GM19468 (cell line): ENCODE results near the gene SLC35D1.

ENCODE experiments used
- ATAC-seq: cut with Tn5 transposase; IDR thresholded peaks from one replicate; pipeline ENCODE4 v1.9.1; 2021; ENCODE audit warnings: mild to moderate bottlenecking, moderate library complexity, moderate number of reproducible peaks; ENCODE audit not compliant: unreplicated experiment; ENCODE audit errors: extremely low read depth

Gene SLC35D1

GRCh38 chr1:67051196-67051595 lies 2.8 kb downstream of the SLC35D1 start:
- no peak for ATAC-seq

- no peak for ATAC-seq
These were observed 9.2 kb downstream of the SLC35D1 start for GRCh38 chr1:67044631-67045270.

GRCh38 chr1:67043366-67043765 lies 10.6 kb downstream of the SLC35D1 start:
- ATAC-seq: no peak

DNA sequence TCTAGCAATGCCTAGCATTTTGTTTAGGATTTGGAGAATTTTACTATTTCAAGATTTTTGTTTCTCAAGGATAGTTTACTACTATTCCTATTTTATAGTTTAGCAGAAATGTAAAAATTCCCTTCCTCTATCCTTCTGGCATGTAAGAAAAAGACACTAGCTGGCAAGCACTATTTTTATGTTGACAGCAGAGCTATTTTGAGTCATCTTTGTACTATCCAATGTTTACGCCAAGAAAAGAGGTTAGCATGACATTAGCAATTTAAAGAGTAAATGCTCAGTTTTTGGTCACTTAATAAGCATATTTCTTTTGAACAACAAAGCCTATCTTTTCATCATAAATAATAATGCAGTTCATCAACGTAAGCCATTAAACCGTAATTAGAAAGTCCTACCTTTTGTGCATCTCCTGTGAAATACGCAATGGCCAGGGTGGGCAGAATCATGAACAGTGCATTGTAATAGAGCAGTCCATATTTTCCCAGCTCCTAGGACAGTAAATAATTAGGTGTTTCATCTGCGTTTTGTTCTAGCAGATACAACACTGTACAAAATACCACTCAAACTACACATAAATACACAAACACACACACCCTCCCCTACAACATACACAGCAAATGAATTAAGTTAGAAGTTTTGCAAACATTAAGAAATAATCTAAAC lies 12.0 kb downstream of the SLC35D1 start:
- no peak for ATAC-seq

- ATAC-seq: no peak
These were observed 13.5 kb downstream of the SLC35D1 start for GRCh38 chr1:67040405-67040804.

DNA sequence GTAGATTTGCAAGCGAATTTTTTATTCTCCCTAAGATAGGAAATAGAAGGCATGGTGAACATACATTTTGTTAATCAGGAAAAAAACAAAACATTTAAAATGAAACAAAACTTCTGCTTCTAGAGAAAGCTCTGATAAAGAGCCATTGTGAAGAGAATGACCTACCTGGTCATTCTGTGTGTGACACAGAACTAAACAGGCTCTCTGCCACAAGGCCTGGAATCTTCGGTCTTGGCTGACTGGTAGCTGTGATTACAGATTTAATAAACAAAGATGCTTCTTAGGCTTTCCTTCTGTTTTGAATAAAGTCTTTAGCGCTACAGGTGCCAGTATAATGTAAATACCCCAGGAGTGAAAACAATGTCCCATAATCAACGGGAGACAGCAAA lies 22.1 kb downstream of the SLC35D1 start:
- ATAC-seq: no peak

DNA sequence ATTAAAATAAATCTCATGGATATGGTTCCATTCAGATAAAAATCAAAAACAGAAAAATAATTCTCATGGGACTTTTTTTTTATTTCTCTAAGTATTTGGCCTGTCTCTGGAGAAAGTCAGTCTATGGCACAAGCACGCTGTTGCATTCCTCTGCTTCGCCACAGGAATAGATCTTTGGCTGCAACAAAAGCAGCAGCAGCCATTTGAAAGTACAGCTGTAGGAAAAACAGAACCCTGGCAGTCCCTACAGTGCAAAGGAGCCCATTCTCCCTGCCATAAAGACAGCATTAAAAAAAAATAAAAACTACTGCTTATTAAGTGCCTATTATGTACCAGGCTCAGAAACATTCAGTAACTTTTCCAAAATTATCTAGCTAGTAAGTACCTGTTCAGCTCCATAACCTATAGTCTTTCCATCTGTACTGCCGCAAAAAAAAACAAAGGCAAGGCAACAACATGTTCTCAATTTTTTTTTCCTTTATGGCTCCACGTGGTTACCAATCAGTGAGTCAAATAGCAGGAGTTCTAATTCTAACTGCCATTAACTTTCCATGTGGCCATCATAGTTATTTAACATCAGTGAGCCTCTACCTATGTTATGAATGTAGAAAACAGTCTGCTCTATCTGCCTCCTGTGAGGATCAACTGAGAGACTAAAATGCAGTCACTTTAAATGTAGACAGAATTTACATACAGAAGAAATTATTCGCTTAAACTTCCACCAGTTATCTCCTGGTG lies 22.7 kb downstream of the SLC35D1 start:
- no peak for ATAC-seq

DNA sequence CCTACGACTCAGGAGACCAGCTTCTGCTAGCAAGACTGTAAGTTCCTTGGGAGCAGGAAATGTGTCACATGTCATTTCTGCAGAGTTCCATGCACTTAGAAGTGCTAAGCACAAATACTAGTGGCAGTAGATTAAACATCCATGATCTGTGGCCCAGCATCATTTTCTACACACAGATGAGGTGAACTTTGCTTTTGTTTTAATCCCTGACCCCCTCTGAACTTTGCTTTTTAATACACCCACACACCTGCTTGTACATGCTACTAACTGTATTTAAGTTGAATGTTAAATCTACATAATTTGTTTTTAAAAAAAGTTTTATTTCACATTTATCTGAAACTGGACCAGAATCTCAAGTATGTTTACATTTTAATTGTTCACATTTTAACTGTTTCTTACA lies 24.5 kb downstream of the SLC35D1 start:
- ATAC-seq: no peak

DNA sequence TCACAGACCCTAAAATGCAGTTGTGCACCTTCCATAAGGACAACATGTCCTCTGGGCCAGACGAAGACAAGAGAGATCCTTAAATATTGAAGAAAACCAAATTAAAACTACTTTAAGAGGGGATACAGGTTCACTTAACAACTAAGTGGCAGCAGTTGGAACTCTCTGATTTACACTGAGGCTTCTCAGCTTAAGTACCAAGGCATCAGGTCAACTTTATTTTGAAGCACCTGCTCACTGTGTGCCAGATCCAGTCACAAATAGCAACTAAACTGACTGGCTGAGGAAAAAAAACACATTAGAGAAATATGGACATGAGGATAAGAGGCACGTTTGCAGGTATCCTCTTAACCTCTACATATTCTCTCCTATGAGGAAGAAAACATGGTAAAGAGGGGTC lies 33.2 kb downstream of the SLC35D1 start:
- no peak for ATAC-seq

DNA sequence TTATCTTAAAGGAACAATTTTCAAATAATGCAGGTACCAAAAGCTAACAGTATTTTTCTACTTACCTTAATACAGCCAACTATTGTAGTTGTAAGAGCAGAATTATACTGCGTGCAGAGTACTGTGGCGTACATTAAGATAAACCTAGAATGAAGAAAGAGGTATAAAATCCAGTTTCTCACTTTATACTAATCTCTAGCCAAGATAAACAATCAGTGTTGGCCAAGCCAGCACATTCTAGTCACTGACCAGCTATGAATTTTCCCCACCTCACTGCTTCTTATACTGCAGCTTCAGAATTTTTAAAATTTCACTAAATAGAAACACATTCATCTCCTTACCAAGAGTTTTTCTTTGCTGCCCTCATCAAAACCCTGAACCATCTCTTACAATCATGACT lies 33.6 kb downstream of the SLC35D1 start:
- ATAC-seq: no peak

DNA sequence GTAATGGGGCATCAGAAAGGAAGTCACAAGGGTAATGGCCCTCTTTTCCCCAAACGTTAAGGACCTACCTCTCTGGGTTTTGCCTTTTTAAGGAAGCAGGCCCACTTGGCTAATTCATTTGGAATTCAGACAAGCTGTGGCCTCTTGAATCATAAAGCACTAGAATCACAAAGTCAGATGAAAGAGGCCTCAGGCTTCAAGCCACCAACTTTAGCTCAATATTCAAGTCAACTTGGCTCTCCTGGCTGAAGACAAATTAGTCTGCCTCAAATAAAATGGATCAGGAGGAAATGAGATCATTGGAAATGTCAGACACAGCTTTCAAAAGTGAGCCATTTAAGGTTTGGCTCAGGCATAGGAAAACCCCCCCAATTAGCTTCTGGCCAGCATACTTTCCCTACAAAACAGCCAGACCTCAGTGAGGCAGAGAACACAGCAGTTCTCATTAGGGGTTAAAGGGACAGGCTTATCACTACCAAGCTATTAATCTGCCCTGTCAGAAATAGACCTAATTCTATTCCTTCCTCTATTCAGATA lies 34.3 kb downstream of the SLC35D1 start:
- ATAC-seq: no peak

DNA sequence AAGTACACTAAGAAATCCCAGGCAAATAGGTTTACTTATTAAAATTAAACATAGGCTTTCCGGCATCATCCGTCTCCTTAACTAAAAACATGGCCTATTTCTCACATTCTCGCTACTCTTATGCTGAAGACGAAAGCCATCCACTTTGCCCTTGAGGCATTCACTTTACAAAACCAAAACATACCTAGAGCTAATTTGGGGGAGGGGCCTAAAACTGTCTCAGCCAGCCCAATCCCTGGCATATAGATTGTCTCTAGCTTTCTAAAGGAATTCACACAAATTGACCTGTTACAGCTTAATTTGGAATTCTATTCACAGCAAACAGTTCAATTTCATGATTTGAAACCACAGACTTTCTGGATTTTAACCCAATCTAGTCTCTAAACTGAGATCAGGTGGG lies 34.8 kb downstream of the SLC35D1 start:
- ATAC-seq: no peak

DNA sequence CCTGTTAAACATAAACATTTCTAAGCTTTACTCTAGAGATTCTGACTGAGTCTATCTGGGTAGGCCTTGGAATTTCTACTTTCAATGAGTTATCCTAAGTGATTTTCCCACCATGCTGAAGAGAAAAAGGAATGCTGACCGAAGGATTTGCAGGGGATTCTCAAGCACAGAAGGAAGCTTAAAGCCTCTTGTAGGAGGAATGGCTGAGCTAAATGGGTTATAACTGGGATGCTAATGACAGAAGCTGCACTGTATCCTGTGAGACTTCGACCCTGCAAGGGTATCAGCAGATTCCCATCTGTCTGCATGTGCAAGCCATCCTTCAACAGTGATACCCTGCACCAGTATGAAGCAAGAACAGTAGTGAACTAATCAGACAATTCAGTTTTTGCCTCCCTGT lies 35.4 kb downstream of the SLC35D1 start:
- no peak for ATAC-seq

DNA sequence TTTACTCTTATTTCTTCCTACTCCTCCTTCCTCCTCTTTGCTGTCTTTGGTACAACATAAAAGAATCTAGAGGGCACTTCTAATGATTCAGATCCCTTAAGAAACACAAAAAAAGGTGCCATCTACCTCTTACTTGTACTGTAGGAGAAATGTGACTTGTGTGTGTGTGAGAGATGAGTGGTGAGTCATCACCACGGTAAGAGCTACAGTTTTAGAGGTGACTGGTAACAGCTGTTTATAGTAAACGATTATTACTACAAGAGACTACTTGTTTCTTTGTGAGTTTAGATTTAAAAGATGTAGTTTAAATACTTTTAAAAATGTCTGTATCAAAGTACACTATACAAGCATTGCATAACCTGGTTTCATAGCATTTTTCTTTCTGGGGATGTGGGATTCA lies 40.4 kb downstream of the SLC35D1 start:
- ATAC-seq: no peak

GRCh38 chr1:67009792-67010191 lies 44.2 kb downstream of the SLC35D1 start:
- no peak for ATAC-seq

DNA sequence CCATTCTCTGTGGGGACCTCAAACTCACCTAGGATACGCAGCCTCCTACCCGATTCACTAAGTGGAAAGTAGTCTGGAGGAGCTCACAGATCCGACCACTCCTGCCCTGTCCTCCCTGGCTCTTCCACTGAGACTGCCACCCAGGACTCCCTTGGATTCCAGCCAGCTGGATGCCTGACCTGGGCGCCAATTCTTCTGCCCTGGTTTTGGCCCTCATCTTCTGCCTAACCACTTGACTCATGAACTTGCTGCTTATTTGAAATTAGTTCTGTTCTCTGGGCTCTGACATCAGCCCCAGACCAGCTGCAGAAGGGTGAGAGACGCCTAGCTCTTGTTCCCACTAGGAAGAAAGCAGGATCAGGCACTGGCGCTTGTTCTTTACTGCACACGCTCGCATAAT lies 48.9 kb downstream of the SLC35D1 start:
- no peak for ATAC-seq

DNA sequence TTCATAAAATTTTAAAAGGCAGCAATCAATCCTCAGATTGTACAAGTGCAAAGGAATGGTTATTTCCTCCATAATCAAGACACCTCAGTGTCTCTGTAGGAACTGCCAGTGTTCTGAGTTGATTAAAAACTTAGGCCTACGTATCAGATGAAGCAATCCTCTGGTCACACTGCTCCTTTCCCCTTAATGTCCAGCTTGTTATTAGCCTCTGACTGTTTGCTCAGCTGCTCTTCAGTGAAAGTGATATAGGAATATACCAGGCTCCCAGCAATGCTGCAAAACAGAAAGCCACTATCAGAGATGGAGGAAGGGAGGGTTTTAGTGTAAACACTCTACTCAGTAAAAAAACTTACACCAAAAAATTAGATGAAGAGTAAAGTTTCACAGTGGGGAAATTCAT lies 49.8 kb downstream of the SLC35D1 start:
- ATAC-seq: no peak

- ATAC-seq: no peak
These were observed 52.1 kb downstream of the SLC35D1 start for GRCh38 chr1:67001682-67002425.

GRCh38 chr1:66999640-67000400 lies 54.1 kb downstream of the SLC35D1 start:
- no peak for ATAC-seq

DNA sequence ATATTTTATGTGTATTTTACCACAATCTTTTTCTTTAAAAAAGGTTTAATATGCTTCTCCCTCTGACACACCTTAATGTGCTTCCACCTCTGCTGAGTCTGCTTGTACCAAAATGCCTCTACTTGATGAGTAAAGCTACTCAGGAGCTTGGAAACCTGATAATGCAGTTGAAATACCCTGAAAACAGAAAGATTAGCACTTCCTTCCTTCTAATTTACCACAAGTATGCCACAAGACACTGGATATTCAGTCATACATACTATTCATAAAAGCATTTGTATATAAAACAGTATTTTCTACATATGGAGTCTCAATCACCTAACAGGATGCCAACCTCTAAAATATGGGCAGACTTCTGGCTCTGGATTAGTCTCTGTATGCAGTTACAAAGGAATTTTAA lies 55.0 kb downstream of the SLC35D1 start:
- ATAC-seq: no peak
